Common myeloid progenitor, CD34-positive (primary cell): ENCODE results near the gene POC1A.

Experiments used
- CTCF ChIA-PET: fragments of 350-600 bp; sonication (Branson Sonifier 250); formaldehyde crosslinking; loops from one replicate; lab custom pipeline; 2021; ENCODE audit warnings: antibody characterized with exemption; lab: Charles Lee
- POLR2A ChIA-PET: fragments of 350-600 bp; sonication (Branson Sonifier 250); formaldehyde crosslinking; loops from one replicate; lab custom pipeline; 2021; ENCODE audit warnings: antibody characterized with exemption; lab: Charles Lee
- DNase-seq, 3 donors: peaks; one replicate each; pipeline versions ENCODE4 v3.0.0 to v3.0.0-alpha.2; 2013
- H3K27ac ChIP-seq, 2 experiments: 1 replicate in 1 of 2; 2 replicates in 1 of 2; pipeline ENCODE4 v1.7.0; 2013; ENCODE audit warnings: inconsistent platforms in 2 of 2, low read length in 2 of 2, mild to moderate bottlenecking in 2 of 2, low read depth in 1 of 2, moderate library complexity in 1 of 2; ENCODE audit not compliant: severe bottlenecking in 2 of 2, insufficient read depth in 1 of 2, poor library complexity in 1 of 2
- H3K27me3 ChIP-seq, 5 experiments: replicated peaks in 2 of 5; 1 replicate in 3 of 5; 2 replicates in 2 of 5; pipeline versions ENCODE4 v1.6.1 to v1.7.0; 2013; ENCODE audit warnings: low read length in 4 of 5, mild to moderate bottlenecking in 2 of 5, moderate library complexity in 2 of 5, inconsistent platforms in 1 of 5; ENCODE audit not compliant: insufficient read depth in 5 of 5, control insufficient read depth in 4 of 5
- H3K36me3 ChIP-seq, 4 experiments: 1 replicate in 2 of 4; 2 replicates in 2 of 4; pipeline versions ENCODE4 v1.6.1 to v1.7.0; 2013; ENCODE audit warnings: low read length in 3 of 4, control low read depth in 1 of 4, mild to moderate bottlenecking in 1 of 4; ENCODE audit not compliant: control insufficient read depth in 4 of 4, insufficient read depth in 4 of 4
- H3K4me1 ChIP-seq, 4 experiments: 1 replicate in 3 of 4; 2 replicates in 1 of 4; pipeline versions ENCODE4 v1.6.1 to v1.7.1; 2013; ENCODE audit warnings: low read length in 3 of 4, mild to moderate bottlenecking in 3 of 4, control low read depth in 1 of 4, inconsistent platforms in 1 of 4, moderate library complexity in 1 of 4; ENCODE audit not compliant: control insufficient read depth in 4 of 4, insufficient read depth in 4 of 4; ENCODE audit errors: control extremely low read depth in 1 of 4
- H3K4me3 ChIP-seq, 7 experiments: 1 replicate in 4 of 7; 2 replicates in 3 of 7; pipeline versions ENCODE4 v1.5.1 to v1.7.0; 2013; ENCODE audit warnings: mild to moderate bottlenecking in 7 of 7, low read length in 6 of 7, moderate library complexity in 6 of 7, inconsistent platforms in 2 of 7, low read depth in 2 of 7, control low read depth in 1 of 7; ENCODE audit not compliant: insufficient read depth in 4 of 7, control insufficient read depth in 1 of 7; ENCODE audit errors: extremely low read depth in 1 of 7
- H3K9me3 ChIP-seq, 5 experiments: 1 replicate in 4 of 5; 2 replicates in 1 of 5; pipeline versions ENCODE4 v1.6.1 to v1.7.1; 2013; ENCODE audit warnings: low read length in 4 of 5, mild to moderate bottlenecking in 2 of 5, inconsistent platforms in 1 of 5, low read depth in 1 of 5, moderate library complexity in 1 of 5; ENCODE audit not compliant: control insufficient read depth in 4 of 5, insufficient read depth in 2 of 5; ENCODE audit errors: control extremely low read depth in 1 of 5
- WGBS: methylation state at CpG from one replicate; pipeline ENCODE4 v1.1.5; 2013; ENCODE audit not compliant: insufficient coverage; 5-methylcytosine and 5-hydroxymethylcytosine counted together

The POC1A gene

DNA sequence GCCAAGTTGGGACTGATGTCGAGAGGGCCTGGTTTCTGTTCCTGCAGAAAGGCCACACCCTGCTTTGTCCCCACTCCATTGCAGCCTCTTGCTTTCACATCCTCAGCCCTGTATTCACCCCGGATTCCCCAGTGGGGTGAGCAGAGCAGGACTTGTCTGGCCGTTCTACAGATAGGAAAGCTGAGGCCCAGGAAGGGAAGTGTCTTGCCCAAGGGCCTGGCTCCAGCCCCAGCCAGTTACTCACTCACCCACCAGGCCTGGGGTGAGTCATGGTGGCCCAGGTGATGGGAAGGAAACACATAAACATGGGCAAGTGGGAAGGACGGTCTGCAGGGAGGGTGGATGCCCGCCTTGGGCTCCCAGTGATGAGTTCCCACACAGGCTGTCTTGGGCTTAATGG is 91.7 kb downstream of the POC1A start:
- 96% methylated on average over 4 of the region's 5 CpGs for WGBS
- H3K27ac ChIP-seq: no peak overlapping the region
- H3K9me3 ChIP-seq: no peaks in the 10 kb centered on the region
- POLR2A ChIA-PET: no interaction called here
- H3K27me3 ChIP-seq: no peaks in the 10 kb centered on the region
- DNase-seq: no peak
- CTCF ChIA-PET: interaction anchor here (1.2 to 1.7 kb wide), 3 partner anchors 10 to 23 kb away, joined by 3 read pairs; no protein-coding TSS in a partner anchor
- no peaks in the 10 kb centered on the region for H3K36me3 ChIP-seq
- H3K4me3 ChIP-seq: no peak overlapping the region
- H3K4me1 ChIP-seq: peaks cover 0 to 15% (median 7%) of the 10 kb centered on the region in 4 experiments

DNA sequence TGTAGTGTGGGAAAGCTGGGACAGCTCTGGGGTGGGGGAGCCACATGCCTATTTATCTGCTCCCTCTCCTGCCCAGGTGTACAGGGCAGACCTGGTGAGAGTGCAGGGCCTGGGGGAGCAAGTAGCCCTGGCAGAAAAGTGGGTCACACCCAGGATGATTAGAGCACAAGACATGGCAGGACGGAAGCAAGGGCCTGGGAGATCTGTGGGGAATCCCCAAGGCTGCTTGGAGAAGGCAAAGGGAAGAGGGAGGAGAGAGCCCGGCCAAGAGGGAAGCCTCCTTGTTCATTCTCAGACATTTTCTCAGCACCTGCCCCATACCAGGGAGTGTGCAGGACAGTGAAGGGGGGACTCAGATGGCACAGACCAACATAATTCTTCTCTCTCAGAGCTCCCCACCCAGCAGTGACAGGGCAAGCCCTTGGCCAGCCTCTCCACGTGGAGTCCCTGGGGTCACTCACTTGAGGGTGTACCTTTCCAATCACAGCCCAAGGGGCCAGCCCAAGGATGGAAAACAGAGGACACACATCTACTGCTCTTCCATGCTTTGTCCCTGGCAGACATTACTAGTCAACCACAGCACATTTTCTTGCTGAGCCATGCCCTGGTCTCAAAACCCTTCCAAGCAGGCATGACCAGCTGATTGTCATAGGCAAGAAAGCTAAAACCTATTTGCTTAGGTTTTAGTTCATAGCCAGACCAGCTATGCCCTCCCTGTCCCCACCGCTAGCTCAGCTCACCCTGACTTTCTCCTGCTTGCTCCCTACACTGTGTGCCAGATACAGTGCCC is 92.9 kb downstream of the POC1A start:
- no peak for DNase-seq
- Histone ChIP-seq H3K4me3 (no peak overlapping the region), H3K27ac (no peak overlapping the region), H3K36me3 (no peaks in the 10 kb centered on the region), H3K4me1 (peaks cover 0 to 23% (median 15%) of the 10 kb centered on the region in 4 experiments), H3K27me3 (no peaks in the 10 kb centered on the region), H3K9me3 (no peaks in the 10 kb centered on the region)
- WGBS: 96% methylated on average over 2 of the region's 4 CpGs
- POLR2A ChIA-PET: no interaction called here
- CTCF ChIA-PET: interaction anchor here (0.7 to 1.3 kb wide), 2 partner anchors 8 to 120 kb away, joined by 3 to 4 read pairs; partner anchors contain the start of gene RRP9

DNA sequence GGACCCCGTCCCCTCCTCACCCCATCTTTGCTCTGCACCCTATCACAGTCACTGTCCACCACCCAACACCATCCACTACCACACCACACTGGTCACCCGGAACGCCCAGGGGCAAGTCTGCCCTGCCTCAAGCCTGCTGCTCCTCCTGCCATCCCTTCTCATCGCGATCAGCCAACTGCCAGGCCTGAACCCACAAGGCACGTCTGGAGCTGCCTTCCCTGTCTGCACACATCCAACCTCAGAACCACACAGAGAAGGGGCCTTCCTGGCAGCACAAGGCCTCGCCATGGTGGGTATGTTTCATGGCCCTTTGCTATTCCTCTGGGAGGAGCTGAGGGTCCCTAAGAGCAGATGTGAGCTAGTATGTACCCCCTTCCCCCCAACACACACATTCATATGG is 94.4 kb downstream of the POC1A start:
- CTCF ChIA-PET: interaction anchor here (0.9 to 1.4 kb wide), 4 partner anchors 11 to 59 kb away, joined by 3 to 4 read pairs (median 3); no protein-coding TSS in a partner anchor
- H3K36me3 ChIP-seq: no peaks in the 10 kb centered on the region
- POLR2A ChIA-PET: no interaction called here
- H3K27ac ChIP-seq: no peak overlapping the region
- H3K27me3 ChIP-seq: no peaks in the 10 kb centered on the region
- peaks cover 0 to 25% (median 23%) of the 10 kb centered on the region in 4 experiments for H3K4me1 ChIP-seq
- no peak for DNase-seq
- 100% methylated on average over 1 of the region's 7 CpGs for WGBS
- no peak overlapping the region for H3K4me3 ChIP-seq
- no peaks in the 10 kb centered on the region for H3K9me3 ChIP-seq

DNA sequence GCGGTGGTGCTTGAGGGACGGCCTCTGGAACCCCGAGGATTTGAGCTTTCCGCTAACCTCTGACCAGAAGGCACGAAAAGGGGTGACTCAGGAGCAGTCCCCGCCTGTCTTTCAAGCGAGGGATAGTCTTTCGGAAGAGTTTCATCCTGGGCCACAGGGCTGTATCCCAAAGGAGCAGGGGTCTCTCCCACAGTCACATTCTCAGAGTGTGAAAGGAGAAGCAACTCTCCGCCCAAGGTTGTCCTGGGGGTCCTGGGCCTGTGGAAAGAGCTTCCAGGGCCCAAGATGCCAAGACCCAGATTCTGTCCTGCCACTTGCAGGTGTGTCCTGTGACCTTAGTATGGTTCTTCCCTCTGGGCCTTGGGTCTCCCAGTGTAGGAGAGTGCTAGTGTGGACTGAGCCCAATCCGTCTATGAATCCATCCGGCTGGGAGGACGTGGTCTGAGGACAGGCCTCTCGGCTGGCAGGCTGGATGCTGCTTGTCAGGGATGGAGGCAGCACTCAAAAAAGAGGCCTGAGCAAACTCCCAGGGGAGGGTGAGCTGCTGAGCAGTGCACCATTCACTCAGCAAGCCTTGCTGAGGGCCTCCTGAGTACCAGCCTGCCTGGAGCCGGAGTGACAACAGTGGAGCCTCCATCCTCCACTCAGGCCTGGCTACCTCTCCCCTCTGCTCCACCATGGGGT is 96.3 kb downstream of the POC1A start:
- Histone ChIP-seq H3K27ac (no peak overlapping the region), H3K9me3 (no peaks in the 10 kb centered on the region), H3K4me1 (peaks cover 2 to 43% (median 41%) of the 10 kb centered on the region in 4 experiments), H3K27me3 (no peaks in the 10 kb centered on the region), H3K4me3 (peak overlapping the region; percentile 4 to 84 (median 55)), H3K36me3 (peaks cover 0 to 16% (median 4%) of the 10 kb centered on the region in 4 experiments)
- ChIA-PET CTCF (interaction anchor here (1.0 to 8.0 kb wide), 9 partner anchors 12 to 85 kb away, joined by 3 to 105 read pairs (median 5); no protein-coding TSS in a partner anchor), POLR2A (interaction anchor here (0.9 kb wide), 1 partner anchor 9 kb away, joined by 3 read pairs; no protein-coding TSS in a partner anchor)
- 76% methylated on average over 14 of the region's 14 CpGs for WGBS
- DNase-seq: no peak

DNA sequence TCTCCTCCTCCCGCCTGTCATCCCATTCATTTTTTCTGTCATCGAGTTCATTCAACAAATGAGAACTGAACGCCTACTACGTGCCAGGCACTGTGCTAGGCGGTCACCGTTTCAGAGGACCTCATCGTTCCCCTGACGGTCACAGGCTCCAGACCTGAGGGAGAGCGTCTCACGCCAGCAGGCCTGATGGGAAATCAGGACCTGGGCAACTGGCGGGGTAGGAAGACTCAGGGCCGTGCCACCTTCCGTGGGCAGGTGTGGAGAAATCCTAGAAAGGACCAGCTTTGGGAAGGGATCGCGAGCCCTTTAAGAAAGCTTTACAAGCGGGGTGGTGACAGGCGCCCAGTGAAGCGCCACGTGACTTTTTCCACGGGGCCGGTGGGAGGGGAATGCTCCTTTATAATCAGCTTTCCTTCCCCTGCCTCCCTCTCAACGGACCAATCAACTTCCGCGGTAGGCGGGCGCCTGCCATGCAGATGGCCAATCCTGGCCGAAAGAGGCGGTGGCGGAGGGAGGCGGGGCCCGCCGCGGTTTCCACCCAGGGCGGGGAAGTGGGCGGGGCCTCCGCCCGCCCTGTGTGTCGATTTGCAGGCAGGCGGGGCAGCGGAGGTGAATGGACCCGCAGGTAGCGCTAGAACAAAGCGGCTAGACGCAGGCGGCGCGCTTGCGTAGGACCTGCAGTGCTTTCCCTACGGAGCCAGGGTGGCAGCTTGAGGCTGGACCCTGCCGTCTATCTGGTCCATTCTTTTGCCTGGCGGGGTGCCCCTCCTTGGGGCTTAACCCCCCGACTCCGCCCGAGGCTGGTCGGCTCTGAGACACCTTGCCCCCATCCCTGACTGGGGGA is 97.0 kb downstream of the POC1A start:
- Histone ChIP-seq H3K27ac (peak overlapping the region; percentile 50 to 78), H3K36me3 (peaks cover 0 to 19% (median 5%) of the 10 kb centered on the region in 4 experiments), H3K4me1 (peaks cover 2 to 48% (median 46%) of the 10 kb centered on the region in 4 experiments), H3K27me3 (no peaks in the 10 kb centered on the region), H3K9me3 (no peaks in the 10 kb centered on the region), H3K4me3 (peak overlapping the region; percentile 59 to 98 (median 84))
- ChIA-PET CTCF (interaction anchor here (0.8 to 8.0 kb wide), 13 partner anchors 12 to 113 kb away, joined by 3 to 105 read pairs (median 5); no protein-coding TSS in a partner anchor), POLR2A (interaction anchor here (0.9 kb wide), 1 partner anchor 10 kb away, joined by 3 read pairs; no protein-coding TSS in a partner anchor)
- DNase-seq: peak; percentile 98 to 99 (median 99)
- 0% methylated on average over 54 of the region's 55 CpGs for WGBS

DNA sequence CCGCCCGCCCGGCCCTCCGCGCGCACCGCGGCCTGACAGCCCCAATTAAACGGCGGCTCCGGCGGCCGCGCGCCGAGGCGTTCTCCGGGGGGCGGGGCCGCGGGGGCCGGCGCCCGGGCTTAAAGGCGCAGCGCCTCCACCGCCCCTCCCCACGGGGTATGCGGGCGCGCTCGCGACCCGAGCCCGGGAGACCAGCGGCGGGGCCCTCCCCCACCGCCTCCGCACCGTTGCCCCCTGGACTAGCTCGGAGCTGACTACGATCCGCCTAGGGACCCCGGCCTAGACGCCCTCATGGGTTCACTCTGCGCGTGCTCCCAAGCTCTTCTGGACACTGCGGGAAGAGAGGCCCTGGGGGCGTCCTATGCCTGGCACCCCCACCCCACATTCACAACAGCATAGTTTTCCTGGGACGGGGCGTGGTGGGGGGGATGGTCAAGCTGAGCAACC is 97.7 kb downstream of the POC1A start, which contains the start of gene DUSP7:
Gene DUSP7, minus strand, starts transcription at position 51 of the 447 bp plus-strand sequence. CDS start 205 bp downstream, outside the sequence.
- Histone ChIP-seq H3K27ac (peak within 1 kb of the TSS; percentile 50 to 84), H3K4me3 (peak within 1 kb of the TSS; percentile 71 to 98 (median 88)), H3K4me1 (peaks cover 6 to 54% (median 53%) of the 10 kb centered on the region in 4 experiments), H3K36me3 (peaks cover 0 to 25% (median 9%) of the 10 kb centered on the region in 4 experiments), H3K27me3 (no peaks in the 10 kb centered on the region), H3K9me3 (no peaks in the 10 kb centered on the region)
- ChIA-PET CTCF (interaction anchor here (0.8 to 8.0 kb wide), 16 partner anchors 11 to 113 kb away, joined by 3 to 105 read pairs (median 4); partner anchors contain the start of gene POC1A), POLR2A (interaction anchor here (0.5 kb wide), 1 partner anchor 80 kb away, joined by 3 read pairs; no protein-coding TSS in a partner anchor)
- peak in 2 of 3 donors; percentile 65 to 72 for DNase-seq
- 0% methylated on average over 41 of the region's 51 CpGs for WGBS
